ENCODE results near the gene KCNA5.

GRCh38 chr12:5063149-5063548 lies 19.5 kb downstream of the KCNA5 start:
- TF ChIP-seq CTCF (IDR thresholded peaks at IDR 0.05 in 8 of 11, conservative IDR thresholded peaks at IDR 0.05 in 3 of 11) (no peak), POLR2A (IDR thresholded peaks at IDR 0.05) (no peak), POLR2AphosphoS5 (IDR thresholded peaks at IDR 0.05) (no peak)

Data from spleen (tissue), 7 donors.